Epithelial cell of esophagus (primary cell): ENCODE results near the gene DSG2.

ENCODE experiments used
- DNase-seq: peaks from one replicate; pipeline ENCODE4 v3.0.0; 2010; ENCODE audit warnings: low read depth
- H3K4me3 ChIP-seq: 2 replicates; pipeline ENCODE4 v1.5.1; 2011; ENCODE audit warnings: mild to moderate bottlenecking, low read length, control low read depth
- CTCF ChIP-seq: IDR thresholded peaks from 2 replicates; pipeline ENCODE4 v1.5.1; 2011; ENCODE audit warnings: low read depth, mild to moderate bottlenecking, low read length, control low read depth, inconsistent platforms; ENCODE audit not compliant: insufficient read depth; ENCODE audit errors: missing control alignments

Gene DSG2

DNA sequence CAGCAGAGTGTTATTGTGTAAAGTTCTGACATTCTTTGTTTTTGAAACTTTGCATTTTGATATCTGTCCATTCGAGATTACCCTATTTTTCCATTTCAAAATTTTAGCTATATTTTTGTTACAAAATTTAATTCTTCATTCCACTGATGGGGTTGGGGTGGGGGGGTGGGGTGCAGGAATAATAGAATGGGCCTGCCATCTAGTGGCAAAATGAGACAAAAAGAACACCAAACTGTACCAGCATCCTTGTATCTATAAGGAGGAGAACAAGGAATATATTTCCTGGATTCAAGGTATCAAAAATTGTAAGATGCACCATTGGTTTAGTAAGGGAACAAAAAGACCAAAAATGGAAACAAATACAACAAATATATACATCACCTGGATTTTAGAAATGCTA lies 65.8 kb downstream of the DSG2 start:
- peak; percentile 18 for DNase-seq
- H3K4me3 ChIP-seq: no peak overlapping the region
- TF ChIP-seq CTCF: no peak

GRCh38 chr18:31565345-31565744 lies 67.4 kb downstream of the DSG2 start:
- no peak overlapping the region for H3K4me3 ChIP-seq

DNA sequence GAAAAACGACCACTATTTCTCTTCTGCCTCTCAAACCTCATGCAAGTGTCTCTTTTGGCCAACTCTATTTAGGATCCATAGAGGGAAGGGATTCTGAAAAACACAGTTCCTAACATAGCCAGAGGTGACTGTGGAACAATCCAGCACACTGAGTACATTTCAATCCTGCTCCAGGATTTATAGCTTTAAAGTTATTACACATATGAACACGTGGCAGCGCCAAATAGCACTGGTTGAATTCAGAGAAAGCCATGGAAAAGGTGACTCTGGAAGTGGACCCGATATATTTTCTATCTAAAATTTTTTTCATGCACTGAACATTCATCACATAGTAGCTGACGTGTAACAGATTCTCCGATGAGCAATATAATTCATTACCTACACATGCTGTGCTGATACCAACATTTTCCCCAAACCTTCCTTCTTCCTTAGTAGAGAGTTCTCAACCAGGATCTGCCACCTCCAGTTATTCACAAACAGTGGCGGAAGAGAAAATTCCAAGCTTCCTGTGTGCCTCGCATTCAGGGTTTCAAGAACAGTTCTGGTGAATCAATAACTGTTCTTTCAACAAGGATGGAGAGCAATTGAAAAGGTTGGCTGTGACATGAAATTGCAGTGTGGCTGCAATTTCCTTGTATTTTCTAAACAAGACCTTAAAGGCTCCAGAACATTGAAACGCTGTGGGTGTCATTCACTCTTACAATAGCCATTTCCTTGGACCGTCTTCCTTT lies 68.0 kb downstream of the DSG2 start:
- no peak for TF ChIP-seq CTCF
- no peak overlapping the region for H3K4me3 ChIP-seq
- DNase-seq: no peak

More at GRCh38 chr18:31565345-31565744, 67.4 kb downstream of the DSG2 start:
- TF ChIP-seq CTCF: no peak
- no peak for DNase-seq

- H3K4me3 ChIP-seq: no peak overlapping the region
- DNase-seq: no peak
- TF ChIP-seq CTCF: no peak
Measured at GRCh38 chr18:31566576-31567306, 68.8 kb downstream of the DSG2 start.

- H3K4me3 ChIP-seq: no peak overlapping the region
- TF ChIP-seq CTCF: no peak
Measured at GRCh38 chr18:31572368-31572767, 74.4 kb downstream of the DSG2 start.

GRCh38 chr18:31573051-31573450 lies 75.1 kb downstream of the DSG2 start:
- no peak overlapping the region for H3K4me3 ChIP-seq
- no peak for TF ChIP-seq CTCF
- DNase-seq: no peak

More at GRCh38 chr18:31572368-31572767, 74.4 kb downstream of the DSG2 start:
- no peak for DNase-seq
